OCI-LY7 (cell line): ENCODE results near the gene ATAD3B. TPM values are rescaled to one million over a fixed set of nuclear protein-coding genes. Genes with fewer than 3 reads are reported as not detected.
"Not testable (repeated sequence)": the region's sequence is repeated elsewhere in the genome, so short reads cannot be mapped to it uniquely, and the experiment has no call there.

Experiments
- BruUV-seq: library from RNA; stranded (reverse); fragments of 400-500 nt; replicated peaks from 2 replicates; lab custom pipeline; 2021; lab: Mats Ljungman, UMichigan
- CTCF ChIA-PET: fragments of 300-600 bp; sonication (Branson Sonifier 250); formaldehyde crosslinking; loops from one replicate; lab custom pipeline; 2022; ENCODE audit warnings: antibody characterized with exemption; ENCODE audit not compliant: unreplicated experiment; lab: Charles Lee
- POLR2A ChIA-PET: fragments of 300-600 bp; sonication (Branson Sonifier 250); formaldehyde crosslinking; loops from one replicate; lab custom pipeline; 2022; ENCODE audit warnings: antibody characterized with exemption; lab: Charles Lee
- DNase-seq: peaks from one replicate; pipeline ENCODE4 v3.0.0-alpha.2; 2015; ENCODE audit warnings: low spot score
- H2AFZ ChIP-seq: fragments of 200-600 bp; sonication (generic), shearing (Covaris generic); 2 replicates; pipeline ENCODE4 v1.6.1; 2014; ENCODE audit warnings: mild to moderate bottlenecking, antibody characterized with exemption, low read length, moderate library complexity
- H3K27ac ChIP-seq: fragments of 200-600 bp; sonication (generic); 2 replicates; pipeline ENCODE4 v1.5.1; 2014; ENCODE audit warnings: mixed run types, low read depth, mild to moderate bottlenecking, moderate library complexity, low read length, inconsistent platforms; ENCODE audit not compliant: poor library complexity, severe bottlenecking
- H3K36me3 ChIP-seq: fragments of 200-600 bp; sonication (generic); 2 replicates; pipeline ENCODE4 v1.6.1; 2014; ENCODE audit warnings: mild to moderate bottlenecking, antibody characterized with exemption, low read length, moderate library complexity, mixed read lengths; ENCODE audit not compliant: insufficient read depth
- H3K4me1 ChIP-seq: fragments of 200-600 bp; sonication (generic); 2 replicates; pipeline ENCODE4 v1.5.1; 2014; ENCODE audit warnings: mild to moderate bottlenecking, low read length; ENCODE audit not compliant: insufficient read depth, poor library complexity, severe bottlenecking
- H3K4me2 ChIP-seq: fragments of 200-600 bp; sonication (generic); 2 replicates; pipeline ENCODE4 v1.6.1; 2014; ENCODE audit warnings: mild to moderate bottlenecking, low read length
- H3K4me3 ChIP-seq: fragments of 200-600 bp; sonication (generic); 2 replicates; pipeline ENCODE4 v1.5.1; 2014; ENCODE audit warnings: mild to moderate bottlenecking, low read depth, low read length; ENCODE audit not compliant: poor library complexity, severe bottlenecking
- H3K79me2 ChIP-seq: fragments of 200-600 bp; sonication (generic); 2 replicates; pipeline ENCODE4 v1.6.1; 2016; ENCODE audit warnings: low read depth, mild to moderate bottlenecking, low read length, moderate library complexity, mixed read lengths; ENCODE audit not compliant: insufficient read depth
- H3K9me2 ChIP-seq: fragments of 200-600 bp; sonication (generic); 2 replicates; pipeline ENCODE4 v1.6.1; 2016; ENCODE audit warnings: mild to moderate bottlenecking, low read length, mixed read lengths; ENCODE audit not compliant: insufficient read depth
- H3K9me3 ChIP-seq: fragments of 200-600 bp; sonication (generic); 2 replicates; pipeline ENCODE4 v1.6.1; 2014; ENCODE audit warnings: mild to moderate bottlenecking, mixed run types, low read length, mixed read lengths
- H4K20me1 ChIP-seq: fragments of 200-600 bp; sonication (generic); 2 replicates; pipeline ENCODE4 v1.6.1; 2014; ENCODE audit warnings: mild to moderate bottlenecking, antibody characterized with exemption, low read length, moderate library complexity, mixed read lengths; ENCODE audit not compliant: insufficient read depth
- EZH2phosphoT487 ChIP-seq: fragments of 200-600 bp; sonication (generic); IDR thresholded peaks from 2 replicates; pipeline ENCODE4 v1.6.1; 2018; ENCODE audit warnings: low read depth, borderline replicate concordance, mild to moderate bottlenecking, mixed run types, antibody characterized with exemption, low read length, moderate library complexity, mixed read lengths
- intact Hi-C: fragments of 100-400 bp; cut with micrococcal nuclease; formaldehyde crosslinking; loops from one replicate; pipeline ENCODE4 v1.10.0; 2022; ENCODE audit not compliant: unreplicated experiment
- total RNA-seq, 2 experiments: library from RNA; depleted of rRNA in 1 of 2; stranded (reverse); fragments of >200 nt in 1 of 2; shearing (Covaris generic) in 1 of 2; gene quantifications; 2 replicates each; pipeline ENCODE4 v1.2.3, GENCODE V29; 2014 to 2022
- TF ChIP-seq, protein P1 (sequence below): fragments of 200-600 bp; sonication (generic); conservative IDR thresholded peaks from 2 replicates; pipeline ENCODE4 v1.5.1; 2014; ENCODE audit warnings: mild to moderate bottlenecking, antibody characterized with exemption, low read length, moderate library complexity, mixed read lengths

The ATAD3B gene
- total RNA-seq, 2 experiments from 2014 or later, result 54.9 to 62.4 TPM

DNA sequence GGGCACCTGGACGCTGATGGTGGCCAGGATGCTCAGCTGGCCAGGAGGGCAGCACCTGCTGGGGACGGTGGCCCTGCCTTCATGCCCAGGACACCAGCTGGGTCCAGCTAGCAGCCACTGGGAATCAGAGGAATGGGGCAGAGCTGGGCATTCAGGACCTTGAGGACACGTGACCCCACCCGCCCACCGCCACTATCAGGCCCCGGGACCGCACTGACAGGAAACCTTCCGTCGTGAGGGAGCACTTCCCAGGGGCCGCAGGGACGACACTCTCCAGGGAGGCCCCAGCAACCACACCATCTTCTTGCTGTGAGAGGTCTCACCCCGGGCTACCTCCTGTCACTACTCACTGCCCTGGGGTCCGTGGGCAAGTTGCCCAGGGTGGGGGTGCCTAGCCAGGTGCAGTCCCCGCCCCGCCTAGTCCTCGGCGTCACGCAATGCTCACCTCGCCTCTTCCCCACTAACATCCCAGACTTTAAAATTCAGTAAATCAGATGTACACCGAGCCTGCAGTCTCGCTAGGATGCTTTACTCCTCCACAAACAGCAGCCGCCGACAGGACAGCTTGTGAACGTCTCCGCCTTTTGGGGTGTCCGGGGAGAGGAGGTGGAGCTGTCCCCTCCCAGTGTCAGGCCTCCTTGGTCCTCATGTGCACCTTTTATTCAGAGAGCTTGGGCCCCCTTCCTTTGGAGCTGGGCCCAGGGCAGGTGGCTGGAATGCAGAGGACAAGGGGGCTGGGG lies 31.1 kb upstream of the ATAD3B start:
- intact Hi-C loops, result loop anchor here (5.0 kb wide), 1 partner anchor 62 kb away; no protein-coding TSS in a partner anchor
- Histone ChIP-seq H3K9me3 (no peaks in the 10 kb centered on the region), H3K27ac (no peak overlapping the region), H3K4me2 (no peak overlapping the region), H2AFZ (no peak overlapping the region), H3K4me1 (no peaks in the 10 kb centered on the region), H3K9me2 (no peaks in the 10 kb centered on the region), H3K79me2 (no peaks in the 10 kb centered on the region), H3K36me3 (no peaks in the 10 kb centered on the region), H3K4me3 (no peak overlapping the region), H4K20me1 (no peaks in the 10 kb centered on the region)
- no TSS peak for BruUV-seq
- TF ChIP-seq EZH2phosphoT487, result no peak
- POLR2A ChIA-PET, result no interaction called here
- CTCF ChIA-PET, result no interaction called here
- DNase-seq, result no peak

DNA sequence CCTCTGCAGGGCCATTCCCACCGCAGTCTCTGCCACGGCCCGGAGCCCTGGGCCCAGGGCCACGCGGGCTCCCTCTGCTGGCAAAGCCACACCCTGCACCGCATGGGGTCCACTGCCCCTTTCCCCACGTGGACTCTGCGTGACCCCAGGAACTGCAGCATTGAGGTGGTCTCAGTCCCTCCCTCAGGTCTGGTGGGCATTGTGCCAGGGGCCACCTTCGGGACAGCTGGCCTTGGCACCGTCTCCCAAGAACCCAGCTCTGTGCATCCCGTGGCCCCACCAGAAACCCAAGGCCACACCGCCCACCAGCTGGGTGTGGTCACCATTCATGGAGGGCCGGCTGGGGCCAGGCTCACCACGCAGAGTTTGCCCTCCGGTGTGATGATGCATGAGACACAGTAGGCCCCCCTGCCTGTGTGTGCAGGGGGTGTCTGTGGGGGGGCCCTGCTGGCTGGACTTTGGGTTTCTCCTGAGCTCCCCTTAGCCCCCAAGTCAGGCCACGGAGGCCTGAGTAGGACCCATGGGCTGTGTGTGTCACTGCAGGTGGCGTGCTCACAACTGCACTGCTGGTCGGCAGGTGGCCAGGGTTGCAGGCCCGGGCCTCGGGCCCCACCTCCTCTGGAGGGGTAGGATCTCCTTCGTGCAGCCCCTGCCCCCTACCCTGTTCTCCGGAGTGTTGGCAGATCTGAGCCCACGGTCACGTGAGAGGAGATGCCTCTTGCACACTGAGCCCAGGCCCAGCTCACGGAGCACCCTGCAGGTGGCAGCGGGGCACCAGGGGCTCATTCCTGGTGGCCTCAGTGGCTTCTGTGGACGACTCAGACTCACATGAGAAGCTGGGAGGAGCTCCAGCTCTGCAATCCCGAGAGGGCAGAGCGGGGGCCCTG lies 30.3 kb upstream of the ATAD3B start:
- Histone ChIP-seq H3K36me3 (no peaks in the 10 kb centered on the region), H2AFZ (no peak overlapping the region), H3K4me2 (no peak overlapping the region), H4K20me1 (no peaks in the 10 kb centered on the region), H3K9me2 (no peaks in the 10 kb centered on the region), H3K4me3 (no peak overlapping the region), H3K4me1 (no peaks in the 10 kb centered on the region), H3K79me2 (no peaks in the 10 kb centered on the region), H3K9me3 (no peaks in the 10 kb centered on the region), H3K27ac (no peak overlapping the region)
- TF ChIP-seq, protein P1, sequence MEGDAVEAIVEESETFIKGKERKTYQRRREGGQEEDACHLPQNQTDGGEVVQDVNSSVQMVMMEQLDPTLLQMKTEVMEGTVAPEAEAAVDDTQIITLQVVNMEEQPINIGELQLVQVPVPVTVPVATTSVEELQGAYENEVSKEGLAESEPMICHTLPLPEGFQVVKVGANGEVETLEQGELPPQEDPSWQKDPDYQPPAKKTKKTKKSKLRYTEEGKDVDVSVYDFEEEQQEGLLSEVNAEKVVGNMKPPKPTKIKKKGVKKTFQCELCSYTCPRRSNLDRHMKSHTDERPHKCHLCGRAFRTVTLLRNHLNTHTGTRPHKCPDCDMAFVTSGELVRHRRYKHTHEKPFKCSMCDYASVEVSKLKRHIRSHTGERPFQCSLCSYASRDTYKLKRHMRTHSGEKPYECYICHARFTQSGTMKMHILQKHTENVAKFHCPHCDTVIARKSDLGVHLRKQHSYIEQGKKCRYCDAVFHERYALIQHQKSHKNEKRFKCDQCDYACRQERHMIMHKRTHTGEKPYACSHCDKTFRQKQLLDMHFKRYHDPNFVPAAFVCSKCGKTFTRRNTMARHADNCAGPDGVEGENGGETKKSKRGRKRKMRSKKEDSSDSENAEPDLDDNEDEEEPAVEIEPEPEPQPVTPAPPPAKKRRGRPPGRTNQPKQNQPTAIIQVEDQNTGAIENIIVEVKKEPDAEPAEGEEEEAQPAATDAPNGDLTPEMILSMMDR, result peak; percentile 82
- no peak for TF ChIP-seq EZH2phosphoT487
- intact Hi-C loops, result loop anchor here (5.0 kb wide), 1 partner anchor 61 kb away; no protein-coding TSS in a partner anchor
- no TSS peak for BruUV-seq
- ChIA-PET POLR2A (no interaction called here), CTCF (no interaction called here)
- DNase-seq, result peak; percentile 52

DNA sequence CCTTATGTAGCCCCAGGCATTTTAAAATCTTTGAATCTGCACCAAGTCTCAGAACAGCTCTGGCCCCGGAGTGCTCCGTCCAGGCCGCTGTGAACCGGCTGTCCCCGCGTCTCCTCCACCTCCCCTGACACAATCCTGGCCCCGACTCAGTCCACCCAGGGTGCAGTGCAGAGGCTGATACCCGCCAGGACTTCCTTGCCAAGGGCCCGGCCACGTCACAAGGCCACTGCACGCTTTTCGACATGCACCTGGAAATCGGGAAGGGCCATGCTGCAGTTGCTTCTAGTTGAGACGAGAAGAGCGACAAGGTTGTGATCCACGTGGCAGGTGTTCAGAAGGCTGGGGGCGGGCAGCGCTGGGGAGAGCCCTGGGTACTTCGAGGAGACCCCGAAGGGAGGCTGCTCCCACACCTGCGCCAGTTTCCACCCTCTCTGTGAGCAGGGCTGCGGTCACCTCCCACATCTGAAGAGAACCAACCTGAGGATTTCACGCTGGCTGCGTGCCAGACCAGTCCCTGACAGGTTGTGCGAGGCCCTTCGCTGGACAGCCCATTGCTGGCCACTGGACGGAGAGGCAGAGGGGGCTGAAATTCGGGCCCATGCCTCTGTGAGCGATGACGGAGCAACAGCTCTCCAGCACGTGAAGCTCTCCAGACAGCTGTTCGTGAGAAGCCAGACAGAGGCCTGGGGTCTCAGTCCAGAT lies 29.3 kb upstream of the ATAD3B start:
- no peak overlapping the region for H3K4me3 ChIP-seq
- ChIA-PET CTCF (no interaction called here), POLR2A (no interaction called here)
- no peak overlapping the region for H2AFZ ChIP-seq
- no peaks in the 10 kb centered on the region for H4K20me1 ChIP-seq
- no peaks in the 10 kb centered on the region for H3K79me2 ChIP-seq
- H3K27ac ChIP-seq, result no peak overlapping the region
- H3K9me3 ChIP-seq, result no peaks in the 10 kb centered on the region
- BruUV-seq, result no TSS peak
- DNase-seq, result no peak
- no peak overlapping the region for H3K4me2 ChIP-seq
- H3K9me2 ChIP-seq, result no peaks in the 10 kb centered on the region
- TF ChIP-seq EZH2phosphoT487, result no peak
- TF ChIP-seq, protein P1, result no peak
- H3K36me3 ChIP-seq, result no peaks in the 10 kb centered on the region
- no peaks in the 10 kb centered on the region for H3K4me1 ChIP-seq
- intact Hi-C loops, result loop anchor here (5.0 kb wide), 1 partner anchor 60 kb away; no protein-coding TSS in a partner anchor

DNA sequence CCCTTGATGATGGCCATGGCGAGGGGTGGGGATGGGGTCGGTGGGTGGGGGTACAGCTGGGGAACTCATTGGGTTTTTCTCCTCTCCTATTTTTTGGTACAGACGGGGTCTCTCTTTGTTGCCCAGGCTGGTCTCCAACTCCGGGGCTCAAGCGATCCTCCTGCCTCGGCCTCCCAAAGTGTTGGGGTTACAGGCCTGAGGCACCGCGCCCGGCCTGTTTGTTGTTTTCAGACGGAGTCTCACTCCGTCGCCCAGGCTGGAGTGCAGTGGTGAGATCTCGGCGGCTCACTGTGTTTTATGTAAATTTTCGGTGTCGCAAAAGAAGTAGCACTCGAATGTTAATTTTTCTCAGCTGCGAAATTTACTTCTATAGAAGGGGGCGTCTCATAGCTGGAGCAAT lies 24.9 kb upstream of the ATAD3B start:
- DNase-seq, H3K4me2 ChIP-seq, H3K9me3 ChIP-seq, H3K79me2 ChIP-seq, H3K4me3 ChIP-seq, intact Hi-C loops, BruUV-seq, CTCF ChIA-PET, H2AFZ ChIP-seq, H3K36me3 ChIP-seq, H3K27ac ChIP-seq, H3K9me2 ChIP-seq, H4K20me1 ChIP-seq, H3K4me1 ChIP-seq, POLR2A ChIA-PET: not testable (repeated sequence)
